HG03571 (cell line): ENCODE measurements around the gene ASPG.

Source experiments
- ATAC-seq: cut with Tn5 transposase; IDR thresholded peaks from one replicate; pipeline ENCODE4 v1.9.1; 2021; ENCODE audit not compliant: unreplicated experiment

Gene ASPG

GRCh38 chr14:104116288-104116755, 30.8 kb downstream of the ASPG start:
- ATAC-seq, result no peak

DNA sequence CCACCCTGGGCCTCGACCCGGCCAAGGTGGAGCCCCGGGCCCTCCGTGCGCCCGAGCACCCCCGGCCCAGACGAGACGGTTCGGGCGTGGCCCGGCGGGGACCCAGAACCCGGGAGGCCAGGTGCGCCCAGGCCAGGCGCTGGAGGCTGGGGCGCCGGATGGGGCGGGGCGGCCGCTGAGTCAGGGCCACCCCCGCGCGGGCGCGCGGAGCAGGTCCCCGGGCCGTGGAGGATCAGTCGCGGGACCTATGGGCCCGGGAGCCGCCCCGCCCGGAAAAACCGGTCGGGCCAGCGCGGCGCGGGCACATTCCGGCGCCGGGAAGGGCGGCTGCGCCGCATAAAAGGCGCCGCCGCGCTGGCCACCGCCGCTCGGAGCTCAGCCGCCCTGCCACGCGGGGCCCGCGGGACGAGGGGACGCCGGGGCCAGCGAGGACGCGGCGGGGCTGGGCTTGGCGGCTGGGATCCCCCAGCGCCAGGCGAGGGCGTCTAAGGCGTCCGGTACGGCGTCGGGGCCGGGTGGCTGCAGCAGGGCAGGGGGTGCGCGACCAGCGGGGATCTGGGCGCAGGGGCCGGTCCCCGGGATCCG, 31.3 kb downstream of the ASPG start:
- ATAC-seq, result no peak

GRCh38 chr14:104117341-104118005, 32.0 kb downstream of the ASPG start:
- ATAC-seq, result no peak

GRCh38 chr14:104118006-104118844, 32.7 kb downstream of the ASPG start:
- ATAC-seq, result no peak

DNA sequence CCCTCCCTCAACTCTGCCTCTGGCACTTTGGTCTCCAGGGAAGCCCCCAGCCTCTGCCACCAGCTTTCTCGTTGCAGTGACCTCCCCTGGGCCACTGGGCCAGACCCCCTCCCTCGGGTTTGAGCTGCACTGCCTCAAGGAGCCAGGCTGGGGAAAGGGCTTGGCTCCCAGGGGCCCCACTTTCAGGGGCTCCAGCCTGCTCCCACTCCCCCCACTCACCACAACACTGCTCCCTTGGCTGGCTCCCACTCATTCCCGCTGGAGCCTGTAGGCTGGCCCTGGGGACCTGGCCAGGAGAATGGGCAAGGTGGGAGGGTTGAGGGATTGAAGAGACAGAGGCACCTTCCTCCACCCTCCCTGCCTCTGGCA, 33.6 kb downstream of the ASPG start:
- ATAC-seq, result no peak

DNA sequence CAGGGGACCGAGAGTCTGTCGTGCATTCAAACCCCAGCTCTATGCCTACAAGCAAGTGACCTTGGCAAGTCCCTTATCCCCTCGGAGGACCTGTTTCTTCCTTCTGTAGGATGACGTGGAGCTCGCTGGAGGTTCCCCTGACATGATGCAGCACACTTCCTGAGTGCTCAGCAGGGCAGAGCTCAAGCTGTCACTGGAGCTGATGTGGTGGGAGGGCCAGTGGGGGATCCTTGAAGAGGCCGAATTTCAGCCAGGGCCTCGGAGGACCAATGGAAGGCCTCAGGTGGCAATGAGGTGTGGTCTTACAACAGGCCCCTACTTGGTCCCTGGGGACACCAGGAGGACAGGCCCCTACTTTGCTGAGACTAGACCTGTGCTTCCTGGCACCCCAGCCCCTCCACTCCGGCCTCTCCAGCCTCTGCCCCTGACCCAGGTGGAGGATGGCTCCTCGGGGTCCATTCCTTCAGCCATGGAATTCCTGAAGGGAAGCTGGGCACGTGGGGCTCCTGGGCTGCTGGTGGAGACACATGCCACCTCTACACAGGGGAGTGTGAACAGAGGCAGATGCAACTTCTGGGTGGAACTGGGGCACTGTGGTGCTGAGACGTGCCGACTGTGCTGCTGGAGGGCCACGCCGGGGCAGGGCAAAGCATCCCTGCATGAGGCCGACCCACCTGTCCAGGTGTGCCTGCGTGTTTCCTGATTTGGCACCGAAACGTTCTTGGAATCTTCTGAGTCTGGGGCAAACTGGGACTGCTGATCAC, 34.2 kb downstream of the ASPG start:
- no peak for ATAC-seq

- no peak for ATAC-seq
Measured at GRCh38 chr14:104120281-104120741, 34.8 kb downstream of the ASPG start.

- no peak for ATAC-seq
Measured at GRCh38 chr14:104121142-104121541, 35.6 kb downstream of the ASPG start.

GRCh38 chr14:104123879-104124278, 38.4 kb downstream of the ASPG start:
- no peak for ATAC-seq

DNA sequence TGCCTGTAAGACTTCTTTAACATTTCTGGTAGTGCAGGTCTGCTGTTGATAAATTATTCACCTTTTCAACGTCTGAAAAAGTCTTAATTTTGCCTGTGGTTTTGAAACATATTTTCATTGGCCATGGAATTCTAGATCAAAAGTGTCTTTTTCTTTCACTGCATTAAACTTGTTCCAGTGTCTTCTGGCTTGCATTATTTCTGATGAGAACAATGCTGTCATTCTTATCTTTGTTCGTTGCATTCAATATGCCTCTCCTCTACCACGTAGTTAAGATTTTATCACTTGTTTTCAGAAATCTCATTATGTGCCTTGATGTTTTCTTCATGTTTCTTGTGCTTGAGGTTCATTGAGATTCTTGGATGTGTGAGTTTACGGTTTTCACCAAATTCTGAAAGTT, 39.5 kb downstream of the ASPG start:
- no peak for ATAC-seq

- no peak for ATAC-seq
Measured at GRCh38 chr14:104126753-104127152, 41.3 kb downstream of the ASPG start.

- no peak for ATAC-seq
Measured at GRCh38 chr14:104128981-104129380, 43.5 kb downstream of the ASPG start.

GRCh38 chr14:104129556-104129955, 44.1 kb downstream of the ASPG start:
- no peak for ATAC-seq

DNA sequence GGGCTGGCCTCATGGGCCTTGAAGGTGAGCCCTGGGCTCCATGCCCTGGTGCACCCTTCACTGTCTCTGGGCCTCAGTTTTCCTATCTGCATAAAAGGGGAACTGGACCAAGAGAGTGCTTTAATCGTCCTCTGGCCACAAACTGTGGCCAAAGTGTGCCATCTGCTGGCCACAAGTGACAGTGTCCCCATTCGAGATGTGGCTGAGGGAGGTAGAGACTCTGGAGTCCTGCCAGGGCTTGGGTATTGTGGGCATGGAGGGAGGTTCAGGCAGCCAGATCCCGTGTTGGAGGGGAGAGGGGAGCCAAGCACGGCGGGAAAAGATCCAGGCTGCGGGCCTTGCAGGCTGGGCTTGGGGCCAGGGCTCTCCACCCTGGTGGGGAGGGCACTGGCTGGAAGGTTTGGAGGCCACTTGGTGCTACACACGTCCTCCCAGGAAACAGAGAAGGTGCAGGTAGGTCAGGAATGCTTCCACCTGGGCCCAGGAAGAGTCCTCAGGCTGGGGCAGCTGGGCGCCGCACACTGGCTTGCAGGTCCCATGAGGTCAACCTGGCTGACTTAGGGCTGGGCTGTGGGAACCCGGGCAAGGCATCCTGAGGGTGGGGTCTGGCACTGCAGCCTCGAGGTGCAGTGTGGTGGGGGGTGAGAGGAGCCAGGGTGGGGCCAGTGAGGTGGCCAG, 45.6 kb downstream of the ASPG start:
- ATAC-seq, result no peak

- no peak for ATAC-seq
Measured at GRCh38 chr14:104131968-104132732, 46.6 kb downstream of the ASPG start.

DNA sequence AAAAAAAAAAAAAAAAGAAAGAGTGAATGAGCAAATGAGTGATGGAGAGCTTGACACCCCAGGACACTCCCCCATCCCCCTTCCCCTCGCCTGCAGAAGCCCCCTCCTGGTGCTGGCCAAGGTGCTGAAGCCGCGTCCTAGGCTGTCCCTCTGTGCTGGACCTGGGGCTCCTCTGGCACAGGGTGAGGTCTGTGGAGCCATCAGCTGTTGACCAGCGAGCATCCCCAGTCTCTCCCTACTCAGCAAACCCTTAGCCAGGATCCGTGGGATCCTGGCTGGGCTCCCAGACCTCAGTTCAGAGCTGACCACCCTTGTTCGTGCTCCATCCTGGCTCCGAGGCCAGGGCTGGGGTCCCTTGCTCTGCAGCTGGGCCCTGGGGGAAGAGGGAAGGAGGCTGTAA, 47.5 kb downstream of the ASPG start:
- ATAC-seq, result no peak

GRCh38 chr14:104133496-104133895, 48.0 kb downstream of the ASPG start:
- no peak for ATAC-seq

- ATAC-seq, result no peak
Measured at GRCh38 chr14:104134061-104134965, 48.8 kb downstream of the ASPG start.
